K562 (cell line): ENCODE measurements around the gene SV2C. TPM values are rescaled to one million over a fixed set of nuclear protein-coding genes. Genes with fewer than 3 reads are reported as not detected.

ENCODE experiments used
- ATAC-seq: fragments of 200-7000 bp; cut with Tn5 transposase; 3 replicates; pipeline ENCODE4 v1.9.1; 2020; ENCODE audit warnings: moderate library complexity
- BruUV-seq: library from RNA; stranded (reverse); fragments of 400-500 nt; replicated peaks from 2 replicates; lab custom pipeline; 2021; lab: Mats Ljungman, UMichigan
- CTCF ChIA-PET: fragments of 300-600 bp; formaldehyde crosslinking; extraction: SDS; loops from one replicate; lab custom pipeline; 2021; ENCODE audit warnings: low intra/inter-chr PET ratio; lab: Yijun Ruan, JAX
- POLR2A ChIA-PET: fragments of 300-600, 350-650 bp; sonication (Branson Sonifier 250); formaldehyde crosslinking; extraction: SDS; loops from one replicate; lab custom pipeline; 2021; ENCODE audit warnings: antibody characterized with exemption, inconsistent platforms; lab: Yijun Ruan, JAX
- DNase-seq, 4 experiments: peaks; one replicate each; pipeline versions ENCODE4 v3.0.0 to v3.0.0-alpha.2; 2011 to 2018; ENCODE audit warnings: low spot score in 3 of 4, mixed read lengths in 3 of 4; ENCODE audit errors: extremely low read depth in 1 of 4
- FAIRE-seq: peaks from 2 replicates; lab custom pipeline; 2011; peaks lifted over from hg19 to GRCh38; lab: Jason Lieb, UNC
- H2AFZ ChIP-seq: 2 replicates; pipeline ENCODE4 v1.6.0; 2011; ENCODE audit warnings: low read depth, low read length, control low read depth, inconsistent platforms
- H3K27ac ChIP-seq: fragments of 200-600 bp; 3 replicates; pipeline ENCODE4 v1.8.0; 2011; ENCODE audit warnings: low read depth, mild to moderate bottlenecking, control low read depth, inconsistent platforms, low read length, moderate library complexity, mixed read lengths; ENCODE audit errors: extremely low read depth
- H3K27me3 ChIP-seq, 2 experiments: fragments of 300-600 bp in 1 of 2; 2 replicates in 1 of 2; 3 replicates in 1 of 2; pipeline versions ENCODE4 v1.6.0 to v1.8.0; 2011; ENCODE audit warnings: inconsistent platforms in 2 of 2, low read length in 2 of 2, mild to moderate bottlenecking in 1 of 2, mixed read lengths in 1 of 2, moderate library complexity in 1 of 2; ENCODE audit not compliant: control insufficient read depth in 2 of 2, insufficient read depth in 2 of 2
- H3K36me3 ChIP-seq: fragments of 300-600 bp; 3 replicates; pipeline ENCODE4 v1.8.0; 2011; ENCODE audit warnings: mild to moderate bottlenecking, low read length, inconsistent platforms; ENCODE audit not compliant: control insufficient read depth, insufficient read depth
- H3K4me1 ChIP-seq, 2 experiments: fragments of 200-600 bp in 1 of 2; replicated peaks in 1 of 2; 2 replicates in 1 of 2; 3 replicates in 1 of 2; pipeline versions ENCODE4 v1.5.1 to v1.8.0; 2011; ENCODE audit warnings: inconsistent platforms in 2 of 2, low read length in 2 of 2, mild to moderate bottlenecking in 1 of 2, mixed read lengths in 1 of 2, moderate library complexity in 1 of 2; ENCODE audit not compliant: control insufficient read depth in 2 of 2, insufficient read depth in 2 of 2
- H3K4me2 ChIP-seq: 2 replicates; pipeline ENCODE4 v1.6.1; 2011; ENCODE audit warnings: low read length, control low read depth, inconsistent platforms, mixed read lengths; ENCODE audit not compliant: insufficient read depth
- H3K4me3 ChIP-seq: fragments of 200-600 bp; sonication (generic), shearing (Covaris generic); 2 replicates; pipeline ENCODE4 v1.5.1; 2016; ENCODE audit warnings: control low read depth, inconsistent platforms
- H3K79me2 ChIP-seq: fragments of 200-600 bp; 3 replicates; pipeline ENCODE4 v1.8.0; 2011; ENCODE audit warnings: low read length, inconsistent platforms; ENCODE audit not compliant: control insufficient read depth, insufficient read depth
- H3K9ac ChIP-seq, 2 experiments: 2 replicates each; pipeline versions ENCODE4 v1.6.0 to v1.6.1; 2011; ENCODE audit warnings: low read depth in 2 of 2, low read length in 2 of 2, control low read depth in 1 of 2, inconsistent platforms in 1 of 2, mild to moderate bottlenecking in 1 of 2, mixed read lengths in 1 of 2; ENCODE audit not compliant: insufficient read depth in 1 of 2
- H3K9me1 ChIP-seq: one replicate; pipeline ENCODE4 v1.6.0; 2011; ENCODE audit warnings: inconsistent platforms, mild to moderate bottlenecking, low read length, moderate library complexity; ENCODE audit not compliant: control insufficient read depth, insufficient read depth
- H3K9me3 ChIP-seq: replicated peaks from 2 replicates; pipeline ENCODE4 v1.5.1; 2011; ENCODE audit warnings: low read depth, low read length, inconsistent platforms; ENCODE audit not compliant: control insufficient read depth, insufficient read depth
- H4K20me1 ChIP-seq: replicated peaks from 2 replicates; pipeline ENCODE4 v1.6.1; 2011; ENCODE audit warnings: low read length, inconsistent platforms, mixed read lengths; ENCODE audit not compliant: control insufficient read depth, insufficient read depth
- BHLHE40 ChIP-seq: IDR thresholded peaks from 2 replicates; pipeline ENCODE4 v1.6.1; 2011; ENCODE audit warnings: low read length, improper control_type of control experiment
- BRD9 ChIP-seq: fragments of 450-650 bp; IDR thresholded peaks from 2 replicates; pipeline ENCODE4 v1.6.1; 2018; ENCODE audit warnings: low read depth; ENCODE audit not compliant: partially characterized antibody
- HMG20B ChIP-seq: fragments of 250-450 bp; sonication (Bioruptor Pico); IDR thresholded peaks from 2 replicates; pipeline ENCODE4 v1.5.0; 2021; ENCODE audit warnings: mild to moderate bottlenecking
- MBD1 ChIP-seq: fragments of 250-450 bp; sonication (Bioruptor Pico); IDR thresholded peaks from 2 replicates; pipeline ENCODE4 v1.8.0; 2022; ENCODE audit warnings: inconsistent platforms
- MEIS2 ChIP-seq: fragments of 450-650 bp; IDR thresholded peaks from 2 replicates; pipeline ENCODE4 v1.6.1; 2014; ENCODE audit warnings: mild to moderate bottlenecking; ENCODE audit not compliant: partially characterized antibody
- PCBP1 ChIP-seq: fragments of 200-400 bp; formaldehyde crosslinking; IDR thresholded peaks from 2 replicates; pipeline ENCODE4 v1.6.1; 2018; ENCODE audit warnings: mild to moderate bottlenecking, low read depth, low read length; ENCODE audit not compliant: poor library complexity, severe bottlenecking
- TFAM ChIP-seq: fragments of 250-450 bp; sonication (Bioruptor Pico); conservative IDR thresholded peaks from 2 replicates; pipeline ENCODE4 v1.5.0; 2021; ENCODE audit warnings: mild to moderate bottlenecking, moderate library complexity
- ZC3H4 ChIP-seq: sonication (generic); formaldehyde crosslinking; IDR thresholded peaks from 2 replicates; pipeline ENCODE4 v1.9.0; 2021; ENCODE audit warnings: missing genetic modification reagents, borderline replicate concordance
- WGBS: fragments of 100-300 bp; shearing (Covaris generic); methylation state at CpG from one replicate; pipeline ENCODE4 v1.1.6; 2016; ENCODE audit warnings: low coverage, mixed read lengths; ENCODE audit not compliant: insufficient coverage; ENCODE audit errors: missing lambda C conversion rate; 5-methylcytosine and 5-hydroxymethylcytosine counted together
- in situ Hi-C: fragments of 300-500 bp; cut with MboI; formaldehyde crosslinking; loops from 4 replicates; pipeline ENCODE4 v1.15.0; 2018; ENCODE audit warnings: inconsistent platforms, mixed read lengths
- intact Hi-C: fragments of 100-400 bp; cut with micrococcal nuclease; formaldehyde crosslinking; loops from 2 replicates; pipeline ENCODE4 v1.14.2; 2022
- polyA plus RNA-seq, 8 experiments: library from polyadenylated mRNA; depleted of rRNA in 4 of 8; stranded (reverse) in 5 of 8; unstranded in 3 of 8; fragments of >200 nt; fragmentation: Nextera tagmentation in 2 of 8; fragmentation: Illumina TruSeq in 1 of 8; extraction: Ambion mirVana in 2 of 8; extraction: Trizol in 1 of 8; gene quantifications; 2 replicates each; pipeline versions ENCODE4 v1.2.1 to v1.2.3, GENCODE V29; 2011 to 2014; ENCODE audit warnings: inconsistent platforms in 1 of 8, missing spikeins in 1 of 8
- total RNA-seq, 7 experiments: library from RNA; depleted of rRNA in 6 of 7; stranded (reverse); fragments of >200 nt in 6 of 7; fragmentation: Illumina TruSeq in 2 of 7; extraction: Trizol in 2 of 7; gene quantifications; 2 replicates each; pipeline versions ENCODE4 v1.2.1 to v1.2.3, GENCODE V29; 2011 to 2021; ENCODE audit warnings: low replicate concordance in 1 of 7
- TF ChIP-seq, protein P1 (sequence below): fragments of 250-450 bp; sonication (Bioruptor Pico); IDR thresholded peaks from 2 replicates; pipeline ENCODE4 v1.4.0; 2020; ENCODE audit warnings: mild to moderate bottlenecking
- TF ChIP-seq, protein P2 (sequence below): fragments of 450-650 bp; IDR thresholded peaks from 2 replicates; pipeline ENCODE4 v1.6.1; 2016; ENCODE audit warnings: borderline replicate concordance
- TF ChIP-seq, protein P3 (sequence below): fragments of 250-450 bp; sonication (Bioruptor Pico); IDR thresholded peaks from 2 replicates; pipeline ENCODE4 v1.4.0; 2020; ENCODE audit warnings: mild to moderate bottlenecking, moderate library complexity, borderline replicate concordance
- TF ChIP-seq, protein P4 (sequence below): fragments of 450-650 bp; IDR thresholded peaks from 2 replicates; pipeline ENCODE4 v1.6.1; 2016; ENCODE audit warnings: missing biosample characterization, missing genetic modification characterization

Gene SV2C
- total and polyA plus RNA-seq, 9 of the 15 experiments (the other 6 are each of a cell fraction or from before 2014, with no cell fraction given) = 0.05 TPM; not detected in 8

DNA sequence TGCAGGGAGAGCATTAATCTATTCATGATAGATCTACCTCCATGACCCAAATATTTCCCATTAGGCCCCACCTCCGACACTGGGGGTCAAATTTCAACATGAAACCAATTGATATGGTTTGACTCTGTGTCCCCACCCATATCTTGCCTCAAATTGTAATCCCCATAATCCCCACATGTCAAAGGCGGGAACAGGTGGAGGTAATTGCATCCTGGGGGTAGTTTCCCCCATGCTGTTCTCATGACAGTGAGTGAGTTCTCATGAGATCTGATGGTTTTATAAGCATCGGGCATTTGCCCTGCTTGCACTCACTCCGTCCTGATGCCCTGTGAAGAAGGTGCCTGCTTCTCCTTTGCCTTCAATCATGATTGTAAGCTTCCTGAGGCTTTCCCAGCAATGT, 153.5 kb downstream of the SV2C start:
- POLR2A ChIA-PET = interaction anchor here (1.7 kb wide), 1 partner anchor 11 kb away, joined by 6 read pairs; no protein-coding TSS in a partner anchor
- no peaks in the 10 kb centered on the region for H3K36me3 ChIP-seq
- no peaks in the 10 kb centered on the region for H3K9me1 ChIP-seq
- CTCF ChIA-PET = no interaction called here
- no peak overlapping the region for H3K27ac ChIP-seq
- peaks cover 0 to 7% of the 10 kb centered on the region in 2 experiments; a peak in 1 of 5 replicates for H3K27me3 ChIP-seq
- H3K9ac ChIP-seq = no peak overlapping the region
- H3K4me1 ChIP-seq = no peaks in the 10 kb centered on the region
- BruUV-seq = no TSS peak
- 0% methylated on average over 4 of the region's 4 CpGs for WGBS
- no peak for DNase-seq
- H3K79me2 ChIP-seq = no peaks in the 10 kb centered on the region
- no peak for FAIRE-seq
- no peak overlapping the region for H3K4me2 ChIP-seq
- no peak for ATAC-seq
- H2AFZ ChIP-seq = no peak overlapping the region
- no peak overlapping the region for H3K4me3 ChIP-seq
- no peaks in the 10 kb centered on the region for H3K9me3 ChIP-seq
- intact Hi-C loops = no loop called here
- in situ Hi-C loops = no loop called here
- H4K20me1 ChIP-seq = no peaks in the 10 kb centered on the region; the same call in 1 of the 2 replicates
- TF ChIP-seq HMG20B (CRISPR knock-in tag) (no peak), MEIS2 (no peak), PCBP1 (no peak), TFAM (CRISPR knock-in tag) (no peak), BHLHE40 (no peak), ZC3H4 (no peak), BRD9 (no peak), MBD1 (CRISPR knock-in tag) (no peak)
- TF ChIP-seq, protein P1, sequence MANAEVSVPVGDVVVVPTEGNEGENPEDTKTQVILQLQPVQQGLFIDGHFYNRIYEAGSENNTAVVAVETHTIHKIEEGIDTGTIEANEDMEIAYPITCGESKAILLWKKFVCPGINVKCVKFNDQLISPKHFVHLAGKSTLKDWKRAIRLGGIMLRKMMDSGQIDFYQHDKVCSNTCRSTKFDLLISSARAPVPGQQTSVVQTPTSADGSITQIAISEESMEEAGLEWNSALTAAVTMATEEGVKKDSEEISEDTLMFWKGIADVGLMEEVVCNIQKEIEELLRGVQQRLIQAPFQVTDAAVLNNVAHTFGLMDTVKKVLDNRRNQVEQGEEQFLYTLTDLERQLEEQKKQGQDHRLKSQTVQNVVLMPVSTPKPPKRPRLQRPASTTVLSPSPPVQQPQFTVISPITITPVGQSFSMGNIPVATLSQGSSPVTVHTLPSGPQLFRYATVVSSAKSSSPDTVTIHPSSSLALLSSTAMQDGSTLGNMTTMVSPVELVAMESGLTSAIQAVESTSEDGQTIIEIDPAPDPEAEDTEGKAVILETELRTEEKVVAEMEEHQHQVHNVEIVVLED = no peak
- TF ChIP-seq, protein P2, sequence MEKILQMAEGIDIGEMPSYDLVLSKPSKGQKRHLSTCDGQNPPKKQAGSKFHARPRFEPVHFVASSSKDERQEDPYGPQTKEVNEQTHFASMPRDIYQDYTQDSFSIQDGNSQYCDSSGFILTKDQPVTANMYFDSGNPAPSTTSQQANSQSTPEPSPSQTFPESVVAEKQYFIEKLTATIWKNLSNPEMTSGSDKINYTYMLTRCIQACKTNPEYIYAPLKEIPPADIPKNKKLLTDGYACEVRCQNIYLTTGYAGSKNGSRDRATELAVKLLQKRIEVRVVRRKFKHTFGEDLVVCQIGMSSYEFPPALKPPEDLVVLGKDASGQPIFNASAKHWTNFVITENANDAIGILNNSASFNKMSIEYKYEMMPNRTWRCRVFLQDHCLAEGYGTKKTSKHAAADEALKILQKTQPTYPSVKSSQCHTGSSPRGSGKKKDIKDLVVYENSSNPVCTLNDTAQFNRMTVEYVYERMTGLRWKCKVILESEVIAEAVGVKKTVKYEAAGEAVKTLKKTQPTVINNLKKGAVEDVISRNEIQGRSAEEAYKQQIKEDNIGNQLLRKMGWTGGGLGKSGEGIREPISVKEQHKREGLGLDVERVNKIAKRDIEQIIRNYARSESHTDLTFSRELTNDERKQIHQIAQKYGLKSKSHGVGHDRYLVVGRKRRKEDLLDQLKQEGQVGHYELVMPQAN = no peak
- TF ChIP-seq, protein P3, sequence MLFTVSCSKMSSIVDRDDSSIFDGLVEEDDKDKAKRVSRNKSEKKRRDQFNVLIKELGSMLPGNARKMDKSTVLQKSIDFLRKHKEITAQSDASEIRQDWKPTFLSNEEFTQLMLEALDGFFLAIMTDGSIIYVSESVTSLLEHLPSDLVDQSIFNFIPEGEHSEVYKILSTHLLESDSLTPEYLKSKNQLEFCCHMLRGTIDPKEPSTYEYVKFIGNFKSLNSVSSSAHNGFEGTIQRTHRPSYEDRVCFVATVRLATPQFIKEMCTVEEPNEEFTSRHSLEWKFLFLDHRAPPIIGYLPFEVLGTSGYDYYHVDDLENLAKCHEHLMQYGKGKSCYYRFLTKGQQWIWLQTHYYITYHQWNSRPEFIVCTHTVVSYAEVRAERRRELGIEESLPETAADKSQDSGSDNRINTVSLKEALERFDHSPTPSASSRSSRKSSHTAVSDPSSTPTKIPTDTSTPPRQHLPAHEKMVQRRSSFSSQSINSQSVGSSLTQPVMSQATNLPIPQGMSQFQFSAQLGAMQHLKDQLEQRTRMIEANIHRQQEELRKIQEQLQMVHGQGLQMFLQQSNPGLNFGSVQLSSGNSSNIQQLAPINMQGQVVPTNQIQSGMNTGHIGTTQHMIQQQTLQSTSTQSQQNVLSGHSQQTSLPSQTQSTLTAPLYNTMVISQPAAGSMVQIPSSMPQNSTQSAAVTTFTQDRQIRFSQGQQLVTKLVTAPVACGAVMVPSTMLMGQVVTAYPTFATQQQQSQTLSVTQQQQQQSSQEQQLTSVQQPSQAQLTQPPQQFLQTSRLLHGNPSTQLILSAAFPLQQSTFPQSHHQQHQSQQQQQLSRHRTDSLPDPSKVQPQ (CRISPR knock-in tag) = no peak
- TF ChIP-seq, protein P4, sequence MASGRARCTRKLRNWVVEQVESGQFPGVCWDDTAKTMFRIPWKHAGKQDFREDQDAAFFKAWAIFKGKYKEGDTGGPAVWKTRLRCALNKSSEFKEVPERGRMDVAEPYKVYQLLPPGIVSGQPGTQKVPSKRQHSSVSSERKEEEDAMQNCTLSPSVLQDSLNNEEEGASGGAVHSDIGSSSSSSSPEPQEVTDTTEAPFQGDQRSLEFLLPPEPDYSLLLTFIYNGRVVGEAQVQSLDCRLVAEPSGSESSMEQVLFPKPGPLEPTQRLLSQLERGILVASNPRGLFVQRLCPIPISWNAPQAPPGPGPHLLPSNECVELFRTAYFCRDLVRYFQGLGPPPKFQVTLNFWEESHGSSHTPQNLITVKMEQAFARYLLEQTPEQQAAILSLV (tag) = no peak
